Fibroblast of lung (primary cell): ENCODE measurements around the gene EPB41L5. TPM values are rescaled to one million over a fixed set of nuclear protein-coding genes. Genes with fewer than 3 reads are reported as not detected.
"Not testable (repeated sequence)": the region's sequence is repeated elsewhere in the genome, so short reads cannot be mapped to it uniquely, and the experiment has no call there.

Experiments
- DNase-seq, 2 donors: peaks; one replicate each; pipeline versions ENCODE4 v3.0.0 to v3.0.0-alpha.2; 2010; ENCODE audit warnings: low read depth in 2 of 2
- H2AFZ ChIP-seq: 2 replicates; pipeline ENCODE4 v1.5.1; 2012; ENCODE audit warnings: low read length, control low read depth, inconsistent platforms
- H3K27ac ChIP-seq: 2 replicates; pipeline ENCODE4 v1.5.1; 2011; ENCODE audit warnings: low read length, control low read depth; ENCODE audit not compliant: insufficient read depth
- H3K27me3 ChIP-seq: 2 replicates; pipeline ENCODE4 v1.5.1; 2011; ENCODE audit warnings: mild to moderate bottlenecking, low read length; ENCODE audit not compliant: control insufficient read depth, insufficient read depth
- H3K36me3 ChIP-seq: 2 replicates; pipeline ENCODE4 v1.5.1; 2011; ENCODE audit warnings: low read length; ENCODE audit not compliant: control insufficient read depth, insufficient read depth
- H3K4me1 ChIP-seq: 2 replicates; pipeline ENCODE4 v1.5.1; 2011; ENCODE audit warnings: low read length; ENCODE audit not compliant: control insufficient read depth, insufficient read depth; ENCODE audit errors: extremely low read depth
- H3K4me2 ChIP-seq: 2 replicates; pipeline ENCODE4 v1.5.1; 2011; ENCODE audit warnings: low read length, control low read depth; ENCODE audit not compliant: insufficient read depth; ENCODE audit errors: extremely low read depth
- H3K4me3 ChIP-seq, 4 experiments: fragments of 200-600 bp in 1 of 4; sonication (generic) in 1 of 4; replicated peaks in 1 of 4; 2 replicates each; pipeline ENCODE4 v1.5.1; 2011 to 2016; ENCODE audit warnings: low read length in 4 of 4, low read depth in 3 of 4, mild to moderate bottlenecking in 3 of 4, control low read depth in 2 of 4, inconsistent platforms in 1 of 4, mixed read lengths in 1 of 4; ENCODE audit not compliant: insufficient read depth in 1 of 4; ENCODE audit errors: control extremely low read depth in 1 of 4
- H3K79me2 ChIP-seq: 2 replicates; pipeline ENCODE4 v1.5.1; 2012; ENCODE audit warnings: mild to moderate bottlenecking, low read length, inconsistent platforms; ENCODE audit not compliant: control insufficient read depth, insufficient read depth
- H3K9ac ChIP-seq: 2 replicates; pipeline ENCODE4 v1.5.1; 2011; ENCODE audit warnings: mild to moderate bottlenecking, low read length, control low read depth; ENCODE audit not compliant: insufficient read depth
- H3K9me3 ChIP-seq: 2 replicates; pipeline ENCODE4 v1.5.1; 2012; ENCODE audit warnings: low read depth, low read length; ENCODE audit not compliant: control insufficient read depth, insufficient read depth
- H4K20me1 ChIP-seq: 2 replicates; pipeline ENCODE4 v1.5.1; 2011; ENCODE audit warnings: low read length; ENCODE audit not compliant: control insufficient read depth, insufficient read depth; ENCODE audit errors: extremely low read depth
- CTCF ChIP-seq, 2 donors: IDR thresholded peaks in 1 of 2; conservative IDR thresholded peaks in 1 of 2; 1 replicate in 1 of 2; 2 replicates in 1 of 2; pipeline ENCODE4 v1.5.1; 2011 to 2012; ENCODE audit warnings: low read length in 2 of 2, control low read depth in 1 of 2, inconsistent platforms in 1 of 2, low read depth in 1 of 2, mild to moderate bottlenecking in 1 of 2
- EZH2 ChIP-seq: IDR thresholded peaks from 2 replicates; pipeline ENCODE4 v1.5.1; 2012; ENCODE audit warnings: low read length, control low read depth, mild to moderate bottlenecking; ENCODE audit errors: missing control alignments
- polyA plus RNA-seq, 2 donors: library from polyadenylated mRNA; depleted of rRNA in 1 of 2; stranded (reverse) in 1 of 2; unstranded in 1 of 2; fragments of >200 nt; gene quantifications; 2 replicates each; pipeline ENCODE4 v1.2.1, GENCODE V29; 2011 to 2012; ENCODE audit warnings: missing spikeins in 1 of 2
- total RNA-seq: library from RNA; depleted of rRNA; stranded (reverse); fragments of >200 nt; gene quantifications from 2 replicates; pipeline ENCODE4 v1.2.1, GENCODE V29; 2014

EPB41L5 gene
- total and polyA plus RNA-seq, 2 donors (not counting 1 experiment from before 2014, with no cell fraction given): 10.6 to 16.2 TPM

GRCh38 chr2:120060088-120060623 is 47.3 kb downstream of the EPB41L5 start:
- Histone ChIP-seq H3K9ac (no peak overlapping the region), H3K27ac (no peak overlapping the region), H3K9me3 (no peaks in the 10 kb centered on the region), H3K4me3 (no peak overlapping the region), H4K20me1 (no peaks in the 10 kb centered on the region), H3K4me1 (no peaks in the 10 kb centered on the region), H3K79me2 (no peaks in the 10 kb centered on the region), H3K36me3 (no peaks in the 10 kb centered on the region), H3K27me3 (no peaks in the 10 kb centered on the region), H2AFZ (no peak overlapping the region), H3K4me2 (no peak overlapping the region)
- DNase-seq: no peak
- no peak for TF ChIP-seq EZH2
- no peak for TF ChIP-seq CTCF (conservative IDR thresholded peaks at IDR 0.05 in 1 of 2, IDR thresholded peaks at IDR 0.05 in 1 of 2; ENCODE audit: low read depth in 1 of 2, low read length in 2 of 2)

- no peaks in the 10 kb centered on the region for H3K9me3 ChIP-seq
- H4K20me1 ChIP-seq: no peaks in the 10 kb centered on the region
- no peaks in the 10 kb centered on the region for H3K27me3 ChIP-seq
- no peak overlapping the region for H3K9ac ChIP-seq
- H3K36me3 ChIP-seq: no peaks in the 10 kb centered on the region
- TF ChIP-seq EZH2 (no peak), CTCF (conservative IDR thresholded peaks at IDR 0.05 in 1 of 2, IDR thresholded peaks at IDR 0.05 in 1 of 2; ENCODE audit: low read depth in 1 of 2, low read length in 2 of 2) (no peak)
- no peak overlapping the region for H2AFZ ChIP-seq
- no peaks in the 10 kb centered on the region for H3K4me1 ChIP-seq
- H3K79me2 ChIP-seq: no peaks in the 10 kb centered on the region
- H3K4me2 ChIP-seq: no peak overlapping the region
- H3K4me3 ChIP-seq: no peak overlapping the region
- DNase-seq: no peak
- H3K27ac ChIP-seq: no peak overlapping the region
Observed at GRCh38 chr2:120064664-120065063, 51.8 kb downstream of the EPB41L5 start.

- no peaks in the 10 kb centered on the region for H3K36me3 ChIP-seq
- H3K4me3 ChIP-seq: no peak overlapping the region
- H3K4me1 ChIP-seq: no peaks in the 10 kb centered on the region
- peak; percentile 14 to 40 for DNase-seq
- no peaks in the 10 kb centered on the region for H3K27me3 ChIP-seq
- TF ChIP-seq EZH2 (no peak), CTCF (conservative IDR thresholded peaks at IDR 0.05 in 1 of 2, IDR thresholded peaks at IDR 0.05 in 1 of 2; ENCODE audit: low read depth in 1 of 2, low read length in 2 of 2) (no peak)
- H2AFZ ChIP-seq: peak overlapping the region; percentile 26
- H4K20me1 ChIP-seq: no peaks in the 10 kb centered on the region
- H3K27ac ChIP-seq: no peak overlapping the region
- no peak overlapping the region for H3K9ac ChIP-seq
- H3K4me2 ChIP-seq: peak overlapping the region; percentile 44
- no peaks in the 10 kb centered on the region for H3K79me2 ChIP-seq
- H3K9me3 ChIP-seq: no peaks in the 10 kb centered on the region
Observed at GRCh38 chr2:120066800-120067547, 54.1 kb downstream of the EPB41L5 start.

DNA sequence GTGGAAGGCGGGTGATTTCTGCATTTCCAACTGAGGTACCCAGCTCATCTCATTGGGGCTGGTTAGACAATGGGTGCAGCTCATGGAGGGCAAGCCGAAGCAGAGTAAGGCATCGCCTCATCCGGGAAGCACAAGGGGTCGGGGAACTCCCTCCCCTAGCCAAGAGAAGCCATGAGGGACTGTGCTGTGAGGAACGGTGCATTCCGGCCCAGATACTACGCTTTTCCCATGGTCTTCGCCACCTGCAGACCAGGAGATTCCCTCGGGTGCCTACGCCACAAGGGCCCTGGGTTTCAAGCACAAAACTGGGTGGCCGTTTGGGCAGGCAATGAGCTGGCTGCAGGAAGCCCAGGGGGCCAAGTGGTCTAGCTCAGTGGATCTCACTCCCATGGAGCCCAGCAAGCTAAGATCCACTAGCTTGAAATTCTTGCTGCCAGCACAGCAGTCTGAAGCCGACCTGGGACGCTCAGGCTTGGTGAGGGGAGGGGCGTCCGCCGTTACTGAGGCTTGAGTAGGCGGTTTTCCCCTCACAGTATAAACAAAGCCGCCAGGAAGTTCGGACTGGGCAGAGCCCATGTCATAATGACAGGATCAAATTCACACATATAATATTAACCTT is 55.3 kb downstream of the EPB41L5 start:
- not testable (repeated sequence) for H2AFZ ChIP-seq, H3K27ac ChIP-seq, H3K4me2 ChIP-seq, H3K4me1 ChIP-seq, H3K79me2 ChIP-seq, H3K27me3 ChIP-seq, H3K9me3 ChIP-seq, H3K36me3 ChIP-seq, H3K9ac ChIP-seq, H4K20me1 ChIP-seq, H3K4me3 ChIP-seq, DNase-seq
